ENCODE results near the gene DRP2. TPM values are rescaled to one million over a fixed set of nuclear protein-coding genes. Genes with fewer than 3 reads are reported as not detected.

DRP2 gene
- total RNA-seq, 1 experiment from 2014 or later, result 0.04 TPM

GRCh38 chrX:101231080-101231479 is 11.5 kb downstream of the DRP2 start:
- H3K9me3 Mint-ChIP-seq, result peaks cover 57 to 58% of the 10 kb centered on the region in 2 experiments

More at GRCh38 chrX:101231080-101231479, 11.5 kb downstream of the DRP2 start:
- Histone ChIP-seq H2AFZ (ENCODE audit: low read length) (no peak overlapping the region), H3K56ac (ENCODE audit: insufficient read length, low read depth, low read length) (no peak overlapping the region), H3K4ac (ENCODE audit: low read depth, low read length) (no peak overlapping the region), H3T11ph (ENCODE audit: low read length) (no peak overlapping the region), H3K27ac (ENCODE audit: insufficient read length, low read depth, low read length) (no peak overlapping the region), H4K91ac (ENCODE audit: insufficient read length, low read depth, low read length) (no peak overlapping the region), H3K79me1 (ENCODE audit: insufficient read depth, low read depth, low read length, poor library complexity, severe bottlenecking) (no peaks in the 10 kb centered on the region), H2BK5ac (ENCODE audit: insufficient read length, low read length) (no peak overlapping the region), H3K4me2 (ENCODE audit: insufficient read depth, insufficient read length, low read length) (no peak overlapping the region), H3K23me2 (ENCODE audit: insufficient read length, low read depth, low read length, poor library complexity, severe bottlenecking) (no peaks in the 10 kb centered on the region), H3K9me3 (ENCODE audit: control insufficient read depth, low read depth, low read length) (peaks cover 25% of the 10 kb centered on the region), H2AK5ac (ENCODE audit: insufficient read length, low read length) (no peak overlapping the region), H3K23ac (ENCODE audit: insufficient read length, low read depth, low read length) (no peak overlapping the region), H3K79me2 (ENCODE audit: insufficient read depth, low read length) (no peaks in the 10 kb centered on the region), H3K18ac (ENCODE audit: insufficient read length, low read depth, low read length) (no peak overlapping the region), H3K27me3 (ENCODE audit: insufficient read depth, low read length) (no peaks in the 10 kb centered on the region), H3K14ac (ENCODE audit: insufficient read depth, low read length) (no peak overlapping the region), H2BK15ac (ENCODE audit: low read depth, low read length) (no peak overlapping the region), H4K20me1 (ENCODE audit: control insufficient read depth, insufficient read depth, insufficient read length) (no peaks in the 10 kb centered on the region), H4K8ac (replicated peaks; ENCODE audit: insufficient read length, low read depth, low read length) (no peak overlapping the region), H2BK20ac (ENCODE audit: low read depth, low read length, poor library complexity, severe bottlenecking) (no peak overlapping the region), H4K5ac (ENCODE audit: insufficient read length, low read depth, low read length) (no peak overlapping the region), H2BK120ac (ENCODE audit: low read depth, low read length, poor library complexity, severe bottlenecking) (no peak overlapping the region), H2BK12ac (ENCODE audit: insufficient read length, low read depth, low read length) (no peak overlapping the region), H3K9ac (ENCODE audit: extremely low read depth, insufficient read length, low read length) (no peak overlapping the region), H3K4me1 (ENCODE audit: insufficient read depth, low read length) (no peaks in the 10 kb centered on the region)
- TF ChIP-seq CTCF (conservative IDR thresholded peaks at IDR 0.05), result no peak
- H3K4me1 Mint-ChIP-seq, result peaks cover 3 to 10% of the 10 kb centered on the region in 2 experiments; a peak in 3 of 4 replicates
- no peak for DNase-seq
- peaks cover 3% of the 10 kb centered on the region for H3K27me3 Mint-ChIP-seq (ENCODE audit: low read depth)
- H3K27ac Mint-ChIP-seq, result no peak overlapping the region
- peaks cover 0 to 2% (median 0%) of the 10 kb centered on the region in 3 experiments; a peak in 2 of 7 replicates for H3K36me3 Mint-ChIP-seq (ENCODE audit: insufficient read depth in 1 of 3, low read depth in 3 of 3)
- no CpG with 5 or more reads among the region's 1 CpG for WGBS (ENCODE audit: extremely low coverage, insufficient read length, low lambda C conversion rate)
- H3K4me3 Mint-ChIP-seq, result no peak overlapping the region

All from H9 (cell line).